ENCODE data around the gene ACSF3.

ACSF3 gene

DNA sequence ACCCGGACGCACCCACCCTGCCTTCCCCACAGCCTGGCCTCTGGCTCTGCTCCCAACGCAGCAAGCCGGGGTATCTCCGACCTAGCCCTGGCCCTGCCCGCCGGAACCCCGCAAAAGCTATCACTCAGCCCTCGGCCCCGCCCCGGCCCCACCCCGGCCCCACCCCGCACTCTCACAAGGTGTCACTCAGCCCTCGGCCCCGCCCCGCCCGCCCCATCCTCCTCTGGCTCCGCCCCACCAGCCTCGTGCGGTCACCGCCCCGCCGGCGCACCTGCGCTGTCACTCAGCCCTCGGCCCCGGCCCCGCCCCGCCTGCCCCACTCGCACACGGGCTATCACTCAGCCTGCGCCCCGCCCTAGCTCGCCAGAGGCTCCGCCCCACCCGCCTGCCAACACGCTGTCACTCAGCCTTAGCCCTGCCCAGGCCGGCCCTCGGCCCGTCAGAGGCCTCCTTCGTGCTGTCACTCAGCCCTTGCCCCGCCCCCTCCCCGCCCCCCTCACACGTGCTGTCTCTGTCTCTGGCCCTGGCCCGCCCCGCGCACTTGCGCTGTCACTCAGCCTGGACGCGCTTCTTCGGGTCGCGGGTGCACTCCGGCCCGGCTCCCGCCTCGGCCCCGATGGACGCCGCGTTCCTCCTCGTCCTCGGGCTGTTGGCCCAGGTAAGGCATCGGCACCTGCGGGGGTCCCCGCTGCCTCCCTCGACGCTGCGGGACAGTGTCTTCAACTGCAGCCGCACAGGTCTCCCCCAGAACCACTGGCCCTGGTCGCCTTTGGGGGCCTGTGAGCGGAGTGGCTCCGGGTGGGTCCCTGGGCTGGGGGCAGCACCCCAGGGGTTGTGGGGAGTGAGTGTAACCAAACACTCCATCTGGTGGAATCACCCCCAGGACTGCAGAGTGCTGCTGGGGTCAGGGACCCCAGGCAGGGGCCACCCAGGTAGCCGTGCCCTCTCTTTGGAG, 77.8 kb downstream of the ACSF3 start, which contains the start of gene CDH15:
Gene CDH15 (plus strand): TSS at position 533 of the 955 bp plus-strand sequence. CDS start 84 bp downstream, at position 617.
- DNase-seq (ENCODE audit: low read depth in 2 of 3, low spot score in 1 of 3): peak; percentile 92 to 95 (median 94)

GRCh38 chr16:89172171-89172527, 78.5 kb downstream of the ACSF3 start:
- DNase-seq (ENCODE audit: low read depth in 2 of 3, low spot score in 1 of 3): no peak

- no peak for DNase-seq (ENCODE audit: low read depth in 2 of 3, low spot score in 1 of 3)
Observed at GRCh38 chr16:89172528-89173173, 79.0 kb downstream of the ACSF3 start.

- DNase-seq (ENCODE audit: low read depth in 2 of 3, low spot score in 1 of 3): no peak
Observed at GRCh38 chr16:89173174-89173921, 79.7 kb downstream of the ACSF3 start.

- DNase-seq (ENCODE audit: low read depth in 2 of 3, low spot score in 1 of 3): no peak
Observed at GRCh38 chr16:89174055-89174827, 80.6 kb downstream of the ACSF3 start.

- DNase-seq (ENCODE audit: low read depth in 2 of 3, low spot score in 1 of 3): no peak
Observed at GRCh38 chr16:89174877-89175276, 81.2 kb downstream of the ACSF3 start.

DNA sequence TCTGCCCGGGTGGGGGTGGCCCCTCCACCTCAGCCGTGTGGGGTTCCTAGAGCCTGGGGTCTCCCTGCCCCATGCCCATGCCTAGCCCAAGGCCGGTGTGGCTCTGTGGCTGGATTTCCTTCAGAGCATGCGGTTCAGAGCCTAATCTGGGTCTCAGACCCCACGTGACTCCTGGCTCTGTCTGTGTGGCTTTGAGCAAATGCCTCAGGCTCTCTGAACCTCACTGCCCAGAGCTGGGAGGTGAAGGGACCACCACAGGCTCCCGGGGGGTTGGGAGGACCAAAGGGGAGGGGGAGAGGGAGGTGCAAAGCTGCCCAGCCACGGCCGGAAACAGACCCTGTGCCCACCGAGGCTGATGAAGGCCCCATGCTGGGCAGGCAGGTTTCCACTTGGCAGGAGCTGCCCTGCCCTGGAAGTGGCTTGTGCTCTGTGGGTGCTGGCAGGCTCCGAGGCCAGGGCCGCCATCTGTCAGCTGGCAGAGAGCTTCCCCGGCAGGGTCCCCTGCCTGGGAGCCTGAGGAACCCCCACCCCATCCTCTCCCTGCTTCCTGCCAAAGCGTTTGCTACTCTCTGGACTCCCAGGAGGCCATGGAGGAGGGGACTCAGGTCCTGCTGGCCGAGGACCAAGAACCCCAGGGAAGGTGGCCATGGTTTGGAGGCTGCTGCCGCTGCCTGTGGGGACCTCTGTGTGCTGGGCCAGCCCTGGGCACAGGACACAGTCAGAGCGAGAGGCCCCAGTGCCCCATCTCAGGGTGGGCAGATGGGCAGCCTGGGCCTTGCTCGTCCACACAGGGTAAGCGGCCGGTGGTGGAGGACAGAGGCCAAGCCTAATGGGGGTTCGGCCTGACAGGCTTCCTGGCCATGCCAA, 81.9 kb downstream of the ACSF3 start:
- DNase-seq (ENCODE audit: low read depth in 2 of 3, low spot score in 1 of 3): no peak

DNA sequence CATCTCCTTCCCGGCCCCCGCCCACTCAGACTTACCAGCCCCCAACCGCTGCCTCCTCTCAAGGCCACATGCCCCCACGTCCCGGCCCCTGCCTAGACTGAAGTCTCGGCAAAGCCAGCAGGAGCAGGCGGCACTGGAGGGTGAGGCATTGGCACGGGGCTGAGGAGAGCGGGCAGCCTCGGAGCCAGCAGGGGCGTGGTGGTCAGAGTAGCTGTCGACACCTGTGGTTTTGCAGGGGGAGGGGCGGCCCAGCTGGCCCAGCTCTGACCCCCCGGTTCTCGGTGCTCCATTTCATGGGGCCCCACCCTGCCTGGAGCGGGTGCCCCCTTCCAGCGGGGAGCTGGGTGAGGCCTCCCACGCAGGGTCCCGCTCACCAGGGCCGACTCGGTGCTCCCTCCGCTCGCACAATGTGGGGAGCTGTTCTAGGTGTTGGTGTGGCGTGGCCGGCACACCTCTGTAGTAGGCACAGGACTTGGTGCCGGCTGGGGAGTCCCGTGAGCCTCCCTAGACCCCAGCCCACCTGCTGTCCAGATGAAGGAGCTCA, 82.6 kb downstream of the ACSF3 start:
- no peak for DNase-seq (ENCODE audit: low read depth in 2 of 3, low spot score in 1 of 3)

DNA sequence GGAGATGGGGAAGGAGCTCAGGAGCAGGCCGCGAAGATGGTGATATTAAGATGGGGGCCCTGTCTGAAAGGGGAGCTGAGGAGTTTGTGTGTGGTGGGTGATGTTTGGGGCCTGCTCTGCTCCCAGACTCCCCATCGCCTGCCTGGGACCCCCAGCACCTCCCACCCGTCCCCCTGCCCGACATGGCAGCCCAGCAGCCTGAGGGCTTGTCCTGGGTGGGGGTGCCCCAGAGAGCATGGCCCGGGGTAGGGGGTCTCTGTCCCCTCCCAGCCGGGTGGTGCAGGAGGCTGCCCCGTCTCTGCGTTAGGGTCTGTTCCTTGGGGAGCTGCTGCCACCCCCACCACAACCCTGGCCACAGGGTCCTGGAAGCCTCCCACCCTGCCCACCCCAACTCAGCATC, 83.1 kb downstream of the ACSF3 start:
- no peak for DNase-seq (ENCODE audit: low read depth in 2 of 3, low spot score in 1 of 3)

DNA sequence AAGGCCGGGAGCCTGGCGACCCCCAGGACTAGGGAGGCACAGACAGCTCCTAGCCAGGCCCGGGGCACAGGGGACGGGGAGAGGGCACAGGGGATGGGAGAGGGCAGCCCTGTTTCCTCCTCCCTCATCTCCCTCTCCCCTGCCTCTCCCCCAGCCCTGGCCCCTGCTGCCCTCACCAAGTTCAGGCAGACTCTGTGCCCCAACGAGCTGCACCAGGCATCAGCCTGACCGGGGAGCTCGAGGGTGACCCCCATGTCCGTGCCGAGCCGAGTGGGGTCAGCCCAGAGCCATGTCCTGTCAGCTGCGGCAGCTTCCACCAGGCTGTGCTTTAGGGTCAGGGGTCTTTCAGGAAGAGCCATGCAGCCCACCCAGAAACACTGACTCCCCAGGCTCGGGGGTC, 83.8 kb downstream of the ACSF3 start:
- DNase-seq (ENCODE audit: low read depth in 2 of 3, low spot score in 1 of 3): no peak

DNA sequence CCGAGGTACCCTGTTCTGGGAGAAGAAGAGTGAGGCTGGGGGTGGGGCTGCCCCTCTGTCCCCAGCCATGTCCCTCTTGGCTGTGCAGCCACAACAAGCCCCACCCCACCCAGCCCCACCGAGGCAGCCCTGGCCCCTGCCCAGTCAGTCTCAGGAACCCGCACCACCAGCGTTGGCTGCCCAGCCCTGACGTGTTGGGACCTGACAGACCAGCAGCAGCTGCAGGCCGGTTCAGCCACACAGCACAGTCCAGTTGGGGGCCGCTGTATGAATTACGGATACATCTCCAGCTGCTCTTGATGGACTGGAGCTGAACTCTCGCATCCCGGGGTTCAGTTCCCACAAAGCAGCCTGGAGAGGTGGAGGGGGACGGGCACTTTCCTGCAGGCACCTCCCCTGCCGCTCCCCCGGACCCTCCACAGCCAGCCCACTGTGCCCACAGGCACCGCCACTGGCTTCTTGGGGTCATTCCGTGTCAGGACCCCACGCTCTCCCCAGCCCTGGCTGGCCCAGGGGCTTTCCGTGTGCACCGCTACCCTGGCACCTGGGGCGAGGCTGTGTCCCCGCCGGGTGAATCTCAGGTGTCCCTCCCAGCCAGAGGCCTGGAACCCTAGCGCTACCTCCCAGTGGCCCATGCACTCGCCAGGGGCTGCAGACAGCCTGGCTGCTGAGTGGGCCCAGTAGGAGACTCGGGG, 84.9 kb downstream of the ACSF3 start:
- no peak for DNase-seq (ENCODE audit: low read depth in 2 of 3, low spot score in 1 of 3)

GRCh38 chr16:89179148-89179484, 85.5 kb downstream of the ACSF3 start:
- no peak for DNase-seq (ENCODE audit: low read depth in 2 of 3, low spot score in 1 of 3)

DNA sequence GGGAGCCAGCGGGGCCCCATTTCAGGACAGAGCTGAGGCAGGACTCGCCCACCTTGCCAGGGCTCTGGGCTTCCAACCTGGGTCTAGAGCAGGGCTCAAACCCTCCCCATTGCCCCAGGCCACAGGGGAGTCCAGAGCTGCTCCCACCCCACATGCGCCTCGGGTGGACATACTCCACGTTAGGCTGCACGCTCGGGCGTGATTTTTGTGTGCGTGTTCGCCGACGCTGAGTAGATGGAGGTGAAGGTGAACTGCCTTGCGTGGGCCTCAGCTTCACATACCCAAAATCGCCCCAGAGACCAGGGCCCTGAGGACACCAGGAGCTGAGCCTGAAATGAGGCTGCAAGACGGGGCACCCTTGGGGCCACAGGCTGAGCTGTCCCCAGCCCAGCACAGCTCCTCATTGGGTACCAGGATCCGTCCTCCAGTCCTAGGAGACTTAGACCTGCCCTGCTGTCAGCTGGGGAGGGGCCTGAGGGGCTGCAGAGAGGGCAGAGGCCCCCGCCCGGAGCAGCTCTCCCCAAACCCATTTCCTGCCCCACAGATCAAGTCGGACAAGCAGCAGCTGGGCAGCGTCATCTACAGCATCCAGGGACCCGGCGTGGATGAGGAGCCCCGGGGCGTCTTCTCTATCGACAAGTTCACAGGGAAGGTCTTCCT, 86.1 kb downstream of the ACSF3 start:
- DNase-seq (ENCODE audit: low read depth in 2 of 3, low spot score in 1 of 3): no peak

- DNase-seq (ENCODE audit: low read depth in 2 of 3, low spot score in 1 of 3): no peak
Observed at GRCh38 chr16:89183463-89183862, 89.8 kb downstream of the ACSF3 start.

- DNase-seq (ENCODE audit: low read depth in 2 of 3, low spot score in 1 of 3): no peak
Observed at GRCh38 chr16:89183975-89184676, 90.5 kb downstream of the ACSF3 start.

- no peak for DNase-seq (ENCODE audit: low read depth in 2 of 3, low spot score in 1 of 3)
Observed at GRCh38 chr16:89184677-89184932, 91.0 kb downstream of the ACSF3 start.

DNA sequence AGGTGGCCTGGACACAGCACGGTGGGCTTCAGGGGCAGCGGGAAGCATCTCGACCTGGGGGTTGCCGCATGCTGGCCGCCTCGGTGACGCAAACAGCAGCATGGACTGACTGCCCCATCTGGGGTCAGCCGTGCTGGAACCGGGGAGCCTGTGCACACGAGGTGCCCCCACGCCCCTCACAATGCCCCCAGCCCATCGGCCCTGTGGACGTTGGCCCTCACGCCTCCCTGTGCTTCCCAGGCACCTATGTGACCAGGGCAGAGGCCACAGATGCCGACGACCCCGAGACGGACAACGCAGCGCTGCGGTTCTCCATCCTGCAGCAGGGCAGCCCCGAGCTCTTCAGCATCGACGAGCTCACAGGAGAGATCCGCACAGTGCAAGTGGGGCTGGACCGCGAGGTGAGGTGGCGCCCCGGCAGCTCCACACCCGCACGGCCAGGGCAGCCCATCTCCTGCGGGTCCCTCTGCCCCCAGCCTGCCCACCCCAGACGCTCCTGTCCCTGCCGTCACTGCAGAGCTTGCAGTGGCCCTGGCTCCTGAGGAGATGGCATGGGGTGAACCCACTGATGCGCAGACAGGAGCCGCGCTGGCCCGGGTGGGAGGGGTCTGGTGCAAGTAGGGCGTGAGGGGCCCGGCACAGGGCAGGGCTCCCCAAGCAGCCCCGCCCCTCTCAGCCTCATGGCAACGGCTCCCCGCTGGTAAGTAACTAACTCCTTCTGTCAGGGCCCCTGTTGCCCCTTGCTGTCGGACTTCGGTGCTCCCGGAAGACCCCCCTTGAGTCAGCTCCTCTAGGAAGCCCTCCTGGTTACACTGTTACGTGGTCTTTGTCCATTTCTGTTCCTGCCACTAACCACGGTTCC, 91.5 kb downstream of the ACSF3 start:
- DNase-seq (ENCODE audit: low read depth in 2 of 3, low spot score in 1 of 3): no peak

Measured in stimulated activated CD4-positive, alpha-beta T cell treated with anti-CD3 and anti-CD28 coated beads, Interleukin-12 subunit alpha, Interleukin-12 subunit beta, amount 100 ng/mL, for 48 hours (primary cell).